HCT116 (cell line): ENCODE results near the gene RAD18. TPM values are rescaled to one million over a fixed set of nuclear protein-coding genes. Genes with fewer than 3 reads are reported as not detected.
A peak's percentile ranks its signal among the peaks of the same experiment; 100 is the strongest.

Source experiments
- ATAC-seq: fragments of 200-7000 bp; cut with Tn5 transposase; 2 replicates; pipeline ENCODE4 v1.9.1; 2020; ENCODE audit warnings: mild to moderate bottlenecking, moderate library complexity
- BruUV-seq: library from RNA; stranded (reverse); fragments of 400-500 nt; replicated peaks from 2 replicates; lab custom pipeline; 2021; lab: Mats Ljungman, UMichigan
- CTCF ChIA-PET: fragments of 300-600 bp; sonication (Branson Sonifier 250); formaldehyde crosslinking; loops from one replicate; lab custom pipeline; 2021; ENCODE audit warnings: antibody characterized with exemption; lab: Charles Lee
- POLR2A ChIA-PET: fragments of 300-600, 350-600 bp; sonication (Branson Sonifier 250); formaldehyde crosslinking; loops from one replicate; lab custom pipeline; 2021; ENCODE audit warnings: antibody characterized with exemption; lab: Charles Lee
- RAD21 ChIA-PET, 2 experiments: fragments of 300-600 bp; sonication (Branson Sonifier 250); formaldehyde crosslinking; loops; one replicate each; lab custom pipeline; 2023; ENCODE audit warnings: low total read pairs in 2 of 2; ENCODE audit not compliant: uncharacterized antibody in 2 of 2, unreplicated experiment in 2 of 2, low non-redundant PET in 1 of 2; lab: Charles Lee
- DNase-seq: peaks from one replicate; pipeline ENCODE4 v3.0.0-alpha.2; 2010; ENCODE audit warnings: low read depth, low spot score
- H2AFZ ChIP-seq: fragments of 200-600 bp; shearing (Covaris generic), sonication (generic); 2 replicates; pipeline ENCODE4 v1.6.1; 2017; ENCODE audit warnings: low read depth, mixed run types, mixed read lengths, antibody characterized with exemption, low read length; ENCODE audit not compliant: poor library complexity, severe bottlenecking
- H3K27ac ChIP-seq: 2 replicates; pipeline ENCODE4 v1.5.1; 2012; ENCODE audit warnings: low read depth, low read length
- H3K27me3 ChIP-seq: fragments of 200-600 bp; sonication (generic); 2 replicates; pipeline ENCODE4 v1.6.1; 2016; ENCODE audit warnings: mixed run types, low read length, mixed read lengths; ENCODE audit not compliant: insufficient read depth
- H3K36me3 ChIP-seq, 2 experiments: fragments of 200-500 bp in 1 of 2; fragments of 200-600 bp in 1 of 2; sonication (Bioruptor generic) in 1 of 2; sonication (generic) in 1 of 2; 2 replicates each; pipeline versions ENCODE4 v1.5.1 to v1.6.1; 2014 to 2016; ENCODE audit warnings: low read length in 2 of 2, inconsistent platforms in 1 of 2, mixed read lengths in 1 of 2, mixed run types in 1 of 2; ENCODE audit not compliant: insufficient read depth in 2 of 2, control insufficient read depth in 1 of 2
- H3K4me1 ChIP-seq, 2 experiments: fragments of 200-600 bp in 1 of 2; sonication (generic) in 1 of 2; 2 replicates each; pipeline versions ENCODE4 v1.5.1 to v1.6.1; 2012 to 2017; ENCODE audit warnings: low read length in 2 of 2, inconsistent platforms in 1 of 2, mild to moderate bottlenecking in 1 of 2, mixed read lengths in 1 of 2, mixed run types in 1 of 2, moderate library complexity in 1 of 2; ENCODE audit not compliant: insufficient read depth in 2 of 2, control insufficient read depth in 1 of 2
- H3K4me2 ChIP-seq: fragments of 200-600 bp; sonication (generic); 2 replicates; pipeline ENCODE4 v1.6.1; 2017; ENCODE audit warnings: mixed run types, low read length, mixed read lengths
- H3K4me3 ChIP-seq, 2 experiments: fragments of 200-600 bp in 1 of 2; sonication (generic) in 1 of 2; replicated peaks in 1 of 2; 2 replicates each; pipeline ENCODE4 v1.5.1; 2011 to 2016; ENCODE audit warnings: low read length in 2 of 2, control low read depth in 1 of 2, low read depth in 1 of 2, mild to moderate bottlenecking in 1 of 2, mixed read lengths in 1 of 2, mixed run types in 1 of 2
- H3K79me2 ChIP-seq: fragments of 200-600 bp; sonication (generic); 2 replicates; pipeline ENCODE4 v1.6.1; 2017; ENCODE audit warnings: mild to moderate bottlenecking, mixed run types, low read length, moderate library complexity, mixed read lengths; ENCODE audit not compliant: insufficient read depth
- H3K9ac ChIP-seq: fragments of 200-600 bp; sonication (generic); 2 replicates; pipeline ENCODE4 v1.6.1; 2016; ENCODE audit warnings: low read length, mixed read lengths
- H3K9me2 ChIP-seq: fragments of 200-600 bp; sonication (generic), shearing (Covaris generic); 2 replicates; pipeline ENCODE4 v1.6.1; 2017; ENCODE audit warnings: mixed run types, mild to moderate bottlenecking, moderate library complexity; ENCODE audit not compliant: insufficient read depth
- H3K9me3 ChIP-seq, 2 experiments: fragments of 200-500 bp in 1 of 2; fragments of 200-600 bp in 1 of 2; sonication (Bioruptor generic) in 1 of 2; sonication (generic) in 1 of 2; 2 replicates each; pipeline ENCODE4 v1.6.1; 2014 to 2017; ENCODE audit warnings: low read length in 2 of 2, mixed read lengths in 2 of 2, inconsistent platforms in 1 of 2, low read depth in 1 of 2, mild to moderate bottlenecking in 1 of 2, mixed run types in 1 of 2, moderate library complexity in 1 of 2; ENCODE audit not compliant: control insufficient read depth in 1 of 2, insufficient read depth in 1 of 2
- H4K20me1 ChIP-seq: fragments of 200-600 bp; sonication (generic), shearing (Covaris generic); 2 replicates; pipeline ENCODE4 v1.6.1; 2017; ENCODE audit warnings: mixed run types, mild to moderate bottlenecking, moderate library complexity; ENCODE audit not compliant: insufficient read depth
- CBX3 ChIP-seq: IDR thresholded peaks from 2 replicates; pipeline ENCODE4 v1.6.1; 2012; ENCODE audit warnings: low read depth
- CEBPB ChIP-seq: IDR thresholded peaks from 2 replicates; pipeline ENCODE4 v1.6.1; 2012; ENCODE audit warnings: low read depth
- EGR1 ChIP-seq: IDR thresholded peaks from 2 replicates; pipeline ENCODE4 v1.6.1; 2012; ENCODE audit warnings: low read depth
- ELF1 ChIP-seq: IDR thresholded peaks from 2 replicates; pipeline ENCODE4 v1.6.1; 2012; ENCODE audit warnings: low read depth, borderline replicate concordance
- EZH2phosphoT487 ChIP-seq: fragments of 200-600 bp; IDR thresholded peaks from 2 replicates; pipeline ENCODE4 v1.6.1; 2018; ENCODE audit warnings: antibody characterized with exemption, borderline replicate concordance
- JUND ChIP-seq: IDR thresholded peaks from 2 replicates; pipeline ENCODE4 v1.6.1; 2012
- POLR2A ChIP-seq: IDR thresholded peaks from 2 replicates; pipeline ENCODE4 v1.7.0; 2011; ENCODE audit warnings: borderline replicate concordance; ENCODE audit not compliant: insufficient read depth, insufficient read length; ENCODE audit errors: extremely low read depth
- RAD21 ChIP-seq: IDR thresholded peaks from 2 replicates; pipeline ENCODE4 v1.6.1; 2012; ENCODE audit warnings: low read depth, mild to moderate bottlenecking
- SIN3A ChIP-seq: IDR thresholded peaks from 2 replicates; pipeline ENCODE4 v1.6.1; 2012; ENCODE audit warnings: low read depth
- SP1 ChIP-seq: IDR thresholded peaks from 2 replicates; pipeline ENCODE4 v1.6.1; 2012; ENCODE audit warnings: low read depth
- SRF ChIP-seq: IDR thresholded peaks from 2 replicates; pipeline ENCODE4 v1.6.1; 2012; ENCODE audit warnings: low read depth
- TCF7L2 ChIP-seq: IDR thresholded peaks from 2 replicates; pipeline ENCODE4 v1.7.0; 2011; ENCODE audit warnings: borderline replicate concordance, inconsistent platforms; ENCODE audit not compliant: insufficient read depth, insufficient read length; ENCODE audit errors: extremely low read depth
- YY1 ChIP-seq: IDR thresholded peaks from 2 replicates; pipeline ENCODE4 v1.6.1; 2011; ENCODE audit warnings: low read length, low read depth, moderate library complexity, mild to moderate bottlenecking; ENCODE audit not compliant: insufficient replicate concordance; ENCODE audit errors: extremely low read depth
- ZFX ChIP-seq: fragments of 450-650 bp; IDR thresholded peaks from 2 replicates; pipeline ENCODE4 v1.6.1; 2017
- intact Hi-C: fragments of 100-400 bp; cut with micrococcal nuclease; formaldehyde crosslinking; loops from 2 replicates; pipeline ENCODE4 v1.10.0; 2022
- total RNA-seq: library from RNA; stranded (reverse); gene quantifications from one replicate; pipeline ENCODE4 v1.2.1, GENCODE V29; 2021; ENCODE audit not compliant: unreplicated experiment
- TF ChIP-seq, protein P1 (sequence below): IDR thresholded peaks from 2 replicates; pipeline ENCODE4 v1.6.1; 2012; ENCODE audit warnings: low read depth
- TF ChIP-seq, protein P2 (sequence below): IDR thresholded peaks from 2 replicates; pipeline ENCODE4 v1.6.1; 2012
- TF ChIP-seq, protein P3 (sequence below), 3 experiments: fragments of 200-600 bp in 1 of 3; sonication (generic) in 1 of 3; IDR thresholded peaks in 2 of 3; conservative IDR thresholded peaks in 1 of 3; 2 replicates each; pipeline ENCODE4 v1.5.1; 2012 to 2017; ENCODE audit warnings: low read depth in 2 of 3, low read length in 2 of 3, antibody characterized with exemption in 1 of 3, borderline replicate concordance in 1 of 3, control low read depth in 1 of 3, mild to moderate bottlenecking in 1 of 3, mixed read lengths in 1 of 3, mixed run types in 1 of 3, moderate library complexity in 1 of 3; ENCODE audit not compliant: insufficient read depth in 1 of 3
- TF ChIP-seq, protein P4 (sequence below): IDR thresholded peaks from 2 replicates; pipeline ENCODE4 v1.6.1; 2012

The RAD18 gene
- total RNA-seq, 1 experiment from 2014 or later = 28.7 TPM

DNA sequence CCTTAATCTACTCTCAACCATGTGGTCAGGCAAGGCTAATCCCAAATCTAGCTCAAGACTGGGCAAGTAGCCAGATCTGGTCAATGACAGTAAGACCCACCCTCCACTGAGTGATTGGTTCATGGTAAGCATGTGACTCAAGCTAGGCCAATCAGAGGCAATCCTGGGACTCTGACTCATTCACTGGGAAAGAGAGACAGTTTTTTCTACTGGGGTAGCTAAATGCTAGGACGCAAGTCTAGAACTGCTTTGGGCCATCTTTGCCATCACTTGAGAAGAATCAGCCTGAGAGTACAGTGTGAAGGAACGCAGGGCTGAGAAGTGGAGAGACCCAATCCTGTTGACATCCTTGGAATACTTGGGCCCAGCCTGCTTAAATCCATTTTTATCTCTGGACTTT lies 9.4 kb upstream of the RAD18 start:
- ATAC-seq (peak; percentile 57), DNase-seq (no peak)
- no peak overlapping the region for H3K4me2 ChIP-seq
- RAD21 ChIA-PET = interaction anchor here in 1 of 2 experiments (0.6 to 1.2 kb wide), 3 partner anchors 15 to 380 kb away, joined by 3 to 4 read pairs (median 3); no protein-coding TSS in a partner anchor
- no peaks in the 10 kb centered on the region for H3K36me3 ChIP-seq
- POLR2A ChIA-PET = no interaction called here
- H3K9me2 ChIP-seq = no peaks in the 10 kb centered on the region
- intact Hi-C loops = loop anchor here (5.0 kb wide), 1 partner anchor 1765 kb away; no protein-coding TSS in a partner anchor
- no peak overlapping the region for H3K4me3 ChIP-seq
- TF ChIP-seq SRF = no peak
- no peak for TF ChIP-seq SP1
- TF ChIP-seq CBX3 = no peak
- TF ChIP-seq ZFX = no peak
- TF ChIP-seq, protein P1, sequence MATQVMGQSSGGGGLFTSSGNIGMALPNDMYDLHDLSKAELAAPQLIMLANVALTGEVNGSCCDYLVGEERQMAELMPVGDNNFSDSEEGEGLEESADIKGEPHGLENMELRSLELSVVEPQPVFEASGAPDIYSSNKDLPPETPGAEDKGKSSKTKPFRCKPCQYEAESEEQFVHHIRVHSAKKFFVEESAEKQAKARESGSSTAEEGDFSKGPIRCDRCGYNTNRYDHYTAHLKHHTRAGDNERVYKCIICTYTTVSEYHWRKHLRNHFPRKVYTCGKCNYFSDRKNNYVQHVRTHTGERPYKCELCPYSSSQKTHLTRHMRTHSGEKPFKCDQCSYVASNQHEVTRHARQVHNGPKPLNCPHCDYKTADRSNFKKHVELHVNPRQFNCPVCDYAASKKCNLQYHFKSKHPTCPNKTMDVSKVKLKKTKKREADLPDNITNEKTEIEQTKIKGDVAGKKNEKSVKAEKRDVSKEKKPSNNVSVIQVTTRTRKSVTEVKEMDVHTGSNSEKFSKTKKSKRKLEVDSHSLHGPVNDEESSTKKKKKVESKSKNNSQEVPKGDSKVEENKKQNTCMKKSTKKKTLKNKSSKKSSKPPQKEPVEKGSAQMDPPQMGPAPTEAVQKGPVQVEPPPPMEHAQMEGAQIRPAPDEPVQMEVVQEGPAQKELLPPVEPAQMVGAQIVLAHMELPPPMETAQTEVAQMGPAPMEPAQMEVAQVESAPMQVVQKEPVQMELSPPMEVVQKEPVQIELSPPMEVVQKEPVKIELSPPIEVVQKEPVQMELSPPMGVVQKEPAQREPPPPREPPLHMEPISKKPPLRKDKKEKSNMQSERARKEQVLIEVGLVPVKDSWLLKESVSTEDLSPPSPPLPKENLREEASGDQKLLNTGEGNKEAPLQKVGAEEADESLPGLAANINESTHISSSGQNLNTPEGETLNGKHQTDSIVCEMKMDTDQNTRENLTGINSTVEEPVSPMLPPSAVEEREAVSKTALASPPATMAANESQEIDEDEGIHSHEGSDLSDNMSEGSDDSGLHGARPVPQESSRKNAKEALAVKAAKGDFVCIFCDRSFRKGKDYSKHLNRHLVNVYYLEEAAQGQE = no peak
- TF ChIP-seq EZH2phosphoT487 = no peak
- TF ChIP-seq TCF7L2 = no peak
- TF ChIP-seq, protein P2, sequence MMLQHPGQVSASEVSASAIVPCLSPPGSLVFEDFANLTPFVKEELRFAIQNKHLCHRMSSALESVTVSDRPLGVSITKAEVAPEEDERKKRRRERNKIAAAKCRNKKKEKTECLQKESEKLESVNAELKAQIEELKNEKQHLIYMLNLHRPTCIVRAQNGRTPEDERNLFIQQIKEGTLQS = no peak
- no peak for TF ChIP-seq EGR1
- TF ChIP-seq RAD21 = no peak
- no peak for TF ChIP-seq SIN3A
- no peak for TF ChIP-seq JUND
- TF ChIP-seq CEBPB = no peak
- TF ChIP-seq POLR2A = no peak
- TF ChIP-seq, protein P3, sequence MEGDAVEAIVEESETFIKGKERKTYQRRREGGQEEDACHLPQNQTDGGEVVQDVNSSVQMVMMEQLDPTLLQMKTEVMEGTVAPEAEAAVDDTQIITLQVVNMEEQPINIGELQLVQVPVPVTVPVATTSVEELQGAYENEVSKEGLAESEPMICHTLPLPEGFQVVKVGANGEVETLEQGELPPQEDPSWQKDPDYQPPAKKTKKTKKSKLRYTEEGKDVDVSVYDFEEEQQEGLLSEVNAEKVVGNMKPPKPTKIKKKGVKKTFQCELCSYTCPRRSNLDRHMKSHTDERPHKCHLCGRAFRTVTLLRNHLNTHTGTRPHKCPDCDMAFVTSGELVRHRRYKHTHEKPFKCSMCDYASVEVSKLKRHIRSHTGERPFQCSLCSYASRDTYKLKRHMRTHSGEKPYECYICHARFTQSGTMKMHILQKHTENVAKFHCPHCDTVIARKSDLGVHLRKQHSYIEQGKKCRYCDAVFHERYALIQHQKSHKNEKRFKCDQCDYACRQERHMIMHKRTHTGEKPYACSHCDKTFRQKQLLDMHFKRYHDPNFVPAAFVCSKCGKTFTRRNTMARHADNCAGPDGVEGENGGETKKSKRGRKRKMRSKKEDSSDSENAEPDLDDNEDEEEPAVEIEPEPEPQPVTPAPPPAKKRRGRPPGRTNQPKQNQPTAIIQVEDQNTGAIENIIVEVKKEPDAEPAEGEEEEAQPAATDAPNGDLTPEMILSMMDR (IDR thresholded peaks at IDR 0.05 in 2 of 3, conservative IDR thresholded peaks at IDR 0.05 in 1 of 3; ENCODE audit: borderline replicate concordance in 1 of 3, insufficient read depth in 1 of 3, low read depth in 2 of 3, low read length in 2 of 3) = no peak
- TF ChIP-seq, protein P4, sequence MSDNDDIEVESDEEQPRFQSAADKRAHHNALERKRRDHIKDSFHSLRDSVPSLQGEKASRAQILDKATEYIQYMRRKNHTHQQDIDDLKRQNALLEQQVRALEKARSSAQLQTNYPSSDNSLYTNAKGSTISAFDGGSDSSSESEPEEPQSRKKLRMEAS = no peak
- no peak for TF ChIP-seq YY1
- no peak for TF ChIP-seq ELF1
- no peaks in the 10 kb centered on the region for H4K20me1 ChIP-seq
- H3K27me3 ChIP-seq = peaks cover 3% of the 10 kb centered on the region; the same call in 1 of the 2 replicates
- H3K79me2 ChIP-seq = no peaks in the 10 kb centered on the region
- no peak overlapping the region for H3K27ac ChIP-seq
- CTCF ChIA-PET = interaction anchor here (1.1 to 3.0 kb wide), 3 partner anchors 17 to 331 kb away, joined by 3 to 23 read pairs (median 5); partner anchors contain the start of gene SRGAP3
- H2AFZ ChIP-seq = no peak overlapping the region
- no peaks in the 10 kb centered on the region for H3K9me3 ChIP-seq
- H3K4me1 ChIP-seq = peaks cover 0 to 4% of the 10 kb centered on the region in 2 experiments; a peak in 1 of 4 replicates
- H3K9ac ChIP-seq = no peak overlapping the region
- BruUV-seq = no TSS peak
